ENCODE results near the gene ACKR3. TPM values are rescaled to one million over a fixed set of nuclear protein-coding genes. Genes with fewer than 3 reads are reported as not detected.

ACKR3 gene
- total RNA-seq, 2 experiments from 2014 or later, result 0.46 to 2.1 TPM

DNA sequence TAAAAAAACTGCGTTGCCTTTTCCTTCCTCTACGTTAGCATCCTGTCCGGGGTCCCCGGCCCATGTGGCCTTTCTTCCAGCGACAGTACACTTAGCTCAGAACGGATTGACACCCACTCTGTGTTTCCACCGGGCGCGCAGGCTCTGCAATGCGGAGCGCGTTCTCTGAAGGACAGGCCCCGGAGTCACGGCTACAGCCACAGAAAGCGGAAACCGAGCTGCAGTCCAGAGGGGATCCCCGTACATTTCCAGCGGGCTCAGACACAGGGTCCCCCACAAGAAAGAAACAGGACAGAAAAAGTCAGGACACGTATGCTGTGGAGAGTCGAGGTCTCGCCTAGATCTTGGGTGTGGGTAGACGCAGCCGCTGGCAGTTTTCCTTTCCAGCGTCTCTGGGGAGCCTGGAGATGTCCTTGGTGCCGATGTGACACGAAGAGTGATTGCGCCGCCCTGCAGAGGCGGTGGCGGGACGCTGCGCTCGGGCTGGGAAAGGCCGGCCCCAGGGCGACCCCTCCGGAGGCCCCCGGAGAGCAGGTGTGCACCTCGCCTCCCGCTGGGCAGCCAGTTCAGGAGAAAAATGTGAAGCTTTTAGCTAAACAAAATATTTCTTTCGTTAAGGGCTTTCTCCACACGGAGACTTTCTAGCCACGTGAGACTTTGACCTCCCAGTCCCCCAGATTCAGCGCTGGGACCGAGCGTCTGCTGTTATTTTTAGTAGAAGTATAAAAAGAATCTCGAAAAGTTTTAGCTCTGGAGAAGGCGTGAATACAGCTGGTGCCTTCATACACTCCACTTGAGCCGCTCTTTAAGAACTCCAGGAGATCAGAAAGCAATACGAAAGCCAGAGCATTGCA lies 1.3 kb upstream of the ACKR3 start:
- Histone ChIP-seq H3K9me2 (ENCODE audit: insufficient read depth, low read length) (no peaks in the 10 kb centered on the region), H3K4me2 (ENCODE audit: low read length) (peak overlapping the region; percentile 81), H3K79me2 (ENCODE audit: insufficient read depth, low read depth, low read length) (0 out of 2 replicates have a peak, but pooled peaks cover 6% of the 10 kb centered on the region), H4K20me1 (ENCODE audit: insufficient read depth, low read length) (no peaks in the 10 kb centered on the region), H3K9me3 (ENCODE audit: low read length) (no peaks in the 10 kb centered on the region), H2AFZ (ENCODE audit: low read length) (peak overlapping the region; percentile 78), H3K4me3 (ENCODE audit: low read depth, low read length, poor library complexity, severe bottlenecking) (peak overlapping the region; percentile 7), H3K27ac (ENCODE audit: low read depth, low read length, poor library complexity, severe bottlenecking) (no peak overlapping the region), H3K4me1 (ENCODE audit: insufficient read depth, low read length, poor library complexity, severe bottlenecking) (peaks cover 78% of the 10 kb centered on the region), H3K36me3 (ENCODE audit: insufficient read depth, low read length) (no peaks in the 10 kb centered on the region)
- ChIA-PET POLR2A (interaction anchor here (2.5 to 4.8 kb wide), 2 partner anchors 20 to 55 kb away, joined by 8 to 28 read pairs; no protein-coding TSS in a partner anchor), CTCF (ENCODE audit: unreplicated experiment) (interaction anchor here (3.9 kb wide), 1 partner anchor 55 kb away, joined by 45 read pairs; no protein-coding TSS in a partner anchor)
- BruUV-seq (replicated peaks), result no TSS peak
- TF ChIP-seq CTCF (conservative IDR thresholded peaks at IDR 0.05; ENCODE audit: low read length) (0 out of 2 replicates have a peak, but pooled peaks have one; percentile 32), EZH2phosphoT487 (IDR thresholded peaks at IDR 0.05; ENCODE audit: borderline replicate concordance, low read depth, low read length) (no peak)
- intact Hi-C loops (cut with micrococcal nuclease; ENCODE audit: unreplicated experiment), result loop anchor here (2.0 kb wide), 1 partner anchor 215 kb away; no protein-coding TSS in a partner anchor
- DNase-seq (ENCODE audit: low spot score), result no peak

- Histone ChIP-seq H3K4me2 (ENCODE audit: low read length) (peak overlapping the region; percentile 81), H3K9me2 (ENCODE audit: insufficient read depth, low read length) (no peaks in the 10 kb centered on the region), H3K36me3 (ENCODE audit: insufficient read depth, low read length) (no peaks in the 10 kb centered on the region), H3K27ac (ENCODE audit: low read depth, low read length, poor library complexity, severe bottlenecking) (peak overlapping the region; percentile 6), H2AFZ (ENCODE audit: low read length) (peak overlapping the region; percentile 78), H3K79me2 (ENCODE audit: insufficient read depth, low read depth, low read length) (0 out of 2 replicates have a peak, but pooled peaks cover 6% of the 10 kb centered on the region), H3K4me3 (ENCODE audit: low read depth, low read length, poor library complexity, severe bottlenecking) (peak overlapping the region; percentile 71), H3K9me3 (ENCODE audit: low read length) (no peaks in the 10 kb centered on the region), H3K4me1 (ENCODE audit: insufficient read depth, low read length, poor library complexity, severe bottlenecking) (peaks cover 78% of the 10 kb centered on the region), H4K20me1 (ENCODE audit: insufficient read depth, low read length) (no peaks in the 10 kb centered on the region)
- BruUV-seq (replicated peaks), result no TSS peak
- ChIA-PET CTCF (ENCODE audit: unreplicated experiment) (interaction anchor here (0.5 to 3.9 kb wide), 4 partner anchors 55 to 490 kb away, joined by 3 to 45 read pairs (median 4); no protein-coding TSS in a partner anchor), POLR2A (interaction anchor here (0.7 to 4.8 kb wide), 9 partner anchors 14 to 491 kb away, joined by 3 to 28 read pairs (median 4); no protein-coding TSS in a partner anchor)
- intact Hi-C loops (cut with micrococcal nuclease; ENCODE audit: unreplicated experiment), result loop anchor here (1.0 to 2.0 kb wide), 4 partner anchors 24 to 492 kb away; no protein-coding TSS in a partner anchor
- TF ChIP-seq CTCF (conservative IDR thresholded peaks at IDR 0.05; ENCODE audit: low read length) (no peak), EZH2phosphoT487 (IDR thresholded peaks at IDR 0.05; ENCODE audit: borderline replicate concordance, low read depth, low read length) (no peak)
- no peak for DNase-seq (ENCODE audit: low spot score)
Measured at GRCh38 chr2:236568922-236569572, 578 bp upstream of the ACKR3 start.
